Karpas-422 (cell line): Measurements from ENCODE around the gene FGF12. TPM values are rescaled to one million over a fixed set of nuclear protein-coding genes. Genes with fewer than 3 reads are reported as not detected.

Experiments used
- DNase-seq: peaks from one replicate; pipeline ENCODE4 v3.0.0-alpha.2; 2015
- H2AFZ ChIP-seq: fragments of 200-600 bp; sonication (generic); 2 replicates; pipeline ENCODE4 v1.6.1; 2014; ENCODE audit warnings: antibody characterized with exemption, low read length, mixed read lengths
- H3K27ac ChIP-seq: fragments of 200-600 bp; sonication (generic); 2 replicates; pipeline ENCODE4 v1.5.1; 2014; ENCODE audit warnings: mild to moderate bottlenecking, low read length, moderate library complexity
- H3K27me3 ChIP-seq: fragments of 200-600 bp; sonication (generic); 2 replicates; pipeline ENCODE4 v1.6.1; 2014; ENCODE audit warnings: low read length, mixed read lengths
- H3K36me3 ChIP-seq: fragments of 200-600 bp; sonication (generic); 2 replicates; pipeline ENCODE4 v1.6.1; 2014; ENCODE audit warnings: low read length, mixed read lengths; ENCODE audit not compliant: insufficient read depth
- H3K4me1 ChIP-seq: fragments of 200-600 bp; sonication (generic); 2 replicates; pipeline ENCODE4 v1.6.1; 2014; ENCODE audit warnings: mild to moderate bottlenecking, low read length, mixed read lengths
- H3K4me2 ChIP-seq: fragments of 200-600 bp; sonication (generic); 2 replicates; pipeline ENCODE4 v1.6.1; 2014; ENCODE audit warnings: low read length, low read depth, mild to moderate bottlenecking; ENCODE audit not compliant: poor library complexity, severe bottlenecking
- H3K4me3 ChIP-seq: fragments of 200-600 bp; sonication (generic); 2 replicates; pipeline ENCODE4 v1.5.1; 2014; ENCODE audit warnings: mild to moderate bottlenecking, antibody characterized with exemption, low read length, mixed read lengths
- H3K79me2 ChIP-seq: fragments of 200-600 bp; sonication (generic); 2 replicates; pipeline ENCODE4 v1.6.1; 2014; ENCODE audit warnings: mild to moderate bottlenecking, low read length, mixed read lengths
- H3K9ac ChIP-seq: fragments of 200-600 bp; sonication (generic); 2 replicates; pipeline ENCODE4 v1.6.0; 2014; ENCODE audit warnings: low read length
- H3K9me2 ChIP-seq: fragments of 200-600 bp; sonication (generic), shearing (Covaris generic); replicated peaks from 2 replicates; pipeline ENCODE4 v1.6.0; 2014; ENCODE audit warnings: mild to moderate bottlenecking, low read length, moderate library complexity; ENCODE audit not compliant: insufficient read depth
- H3K9me3 ChIP-seq: fragments of 300-700, 200-600 bp; sonication (generic); 2 replicates; pipeline ENCODE4 v1.6.1; 2014; ENCODE audit warnings: low read length, mixed read lengths
- H4K20me1 ChIP-seq: fragments of 200-600 bp; sonication (generic); 2 replicates; pipeline ENCODE4 v1.6.1; 2014; ENCODE audit warnings: mild to moderate bottlenecking, antibody characterized with exemption, low read length, low read depth; ENCODE audit not compliant: insufficient read depth
- total RNA-seq: library from RNA; depleted of rRNA; stranded (reverse); fragments of >200 nt; shearing (Covaris generic); gene quantifications from 2 replicates; pipeline ENCODE4 v1.2.3, GENCODE V29; 2014; ENCODE audit warnings: low replicate concordance

FGF12 gene
- total RNA-seq, 1 experiment from 2014 or later = not detected

DNA sequence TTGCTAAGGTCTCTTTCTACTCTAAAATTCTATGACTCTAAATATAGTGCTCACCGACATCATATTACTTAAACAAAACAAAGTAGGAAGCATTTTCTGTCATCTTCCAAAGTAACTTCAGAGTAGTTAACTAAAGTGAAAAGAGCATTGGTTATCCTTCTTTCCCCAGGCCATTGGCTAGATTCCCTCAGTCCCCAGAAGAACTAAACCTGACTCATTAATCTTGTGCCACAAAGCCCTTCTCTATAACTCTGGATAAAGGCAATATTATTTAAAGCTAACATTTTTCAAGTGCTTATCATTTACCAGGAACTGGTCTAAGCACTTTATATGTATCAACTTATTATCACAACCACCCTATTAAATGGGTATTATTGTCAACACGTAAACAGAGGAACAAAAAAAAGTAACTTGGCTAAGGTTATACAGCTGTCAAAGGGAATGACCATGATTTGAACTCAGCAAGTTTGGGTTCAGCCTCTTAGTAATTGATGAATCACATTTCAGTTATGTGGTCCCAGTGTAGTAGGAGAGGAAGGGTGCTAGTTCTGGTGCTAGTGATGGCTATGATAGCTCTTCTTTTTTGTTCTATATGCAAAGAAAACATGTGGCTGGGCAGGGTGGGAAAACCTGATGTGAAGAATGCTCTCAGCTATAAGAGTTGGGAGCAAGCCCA, 304.9 kb downstream of the FGF12 start:
- Histone ChIP-seq H3K9me2 (no peaks in the 10 kb centered on the region), H3K79me2 (no peaks in the 10 kb centered on the region), H3K36me3 (no peaks in the 10 kb centered on the region), H3K4me3 (no peak overlapping the region), H4K20me1 (no peaks in the 10 kb centered on the region), H3K4me2 (no peak overlapping the region), H3K27me3 (no peaks in the 10 kb centered on the region), H3K9ac (no peak overlapping the region), H2AFZ (no peak overlapping the region), H3K27ac (no peak overlapping the region), H3K9me3 (no peaks in the 10 kb centered on the region), H3K4me1 (no peaks in the 10 kb centered on the region)
- DNase-seq = no peak

DNA sequence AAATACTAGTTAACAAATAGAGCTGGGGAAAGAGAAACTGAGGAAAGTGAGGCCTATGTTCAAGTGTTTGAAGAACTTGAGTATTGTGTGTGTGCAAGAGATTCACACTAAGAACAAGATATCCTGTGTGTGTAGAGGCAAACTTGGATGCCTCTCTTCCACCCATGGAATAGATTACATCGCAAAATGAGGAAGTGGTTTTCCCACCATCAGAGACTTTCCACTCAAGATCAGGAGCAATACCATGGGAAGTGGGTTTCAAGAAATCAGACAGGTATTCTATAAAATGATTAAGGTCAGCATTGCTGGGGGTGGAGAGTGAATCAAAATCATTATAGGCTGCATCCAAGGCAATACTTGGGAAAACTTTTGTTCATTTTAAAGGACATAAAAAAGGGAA, 308.0 kb downstream of the FGF12 start:
- no peaks in the 10 kb centered on the region for H3K36me3 ChIP-seq
- no peaks in the 10 kb centered on the region for H3K79me2 ChIP-seq
- DNase-seq = no peak
- H4K20me1 ChIP-seq = no peaks in the 10 kb centered on the region
- no peaks in the 10 kb centered on the region for H3K9me2 ChIP-seq
- no peak overlapping the region for H3K27ac ChIP-seq
- H3K4me1 ChIP-seq = no peaks in the 10 kb centered on the region
- no peak overlapping the region for H3K4me2 ChIP-seq
- H2AFZ ChIP-seq = no peak overlapping the region
- no peak overlapping the region for H3K9ac ChIP-seq
- H3K4me3 ChIP-seq = no peak overlapping the region
- no peaks in the 10 kb centered on the region for H3K27me3 ChIP-seq
- no peaks in the 10 kb centered on the region for H3K9me3 ChIP-seq

DNA sequence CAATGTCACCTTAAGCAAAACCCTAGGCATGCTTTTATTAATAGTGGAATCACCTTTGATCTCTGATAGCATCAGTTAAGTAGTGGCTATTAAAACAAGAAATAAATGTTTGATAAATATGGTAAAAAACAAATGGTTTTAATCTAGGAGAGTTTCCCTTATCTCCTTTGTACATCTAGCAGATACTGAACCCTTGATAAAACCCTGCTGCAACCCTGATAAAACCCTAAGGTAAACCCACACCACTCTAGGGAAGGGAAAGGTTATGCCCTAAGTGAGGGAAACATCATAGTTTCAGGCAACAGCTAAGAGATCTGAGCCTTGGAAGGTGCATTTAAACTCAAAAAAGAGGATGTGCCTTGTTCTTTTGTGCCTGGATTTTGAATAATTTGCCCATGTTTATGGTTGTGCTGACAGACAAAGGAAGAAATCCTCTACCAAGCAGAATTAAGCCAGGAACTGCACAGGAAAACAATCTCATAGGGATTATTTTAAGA, 309.7 kb downstream of the FGF12 start:
- Histone ChIP-seq H3K4me1 (no peaks in the 10 kb centered on the region), H3K27ac (no peak overlapping the region), H3K4me3 (no peak overlapping the region), H3K9ac (no peak overlapping the region), H3K4me2 (no peak overlapping the region), H3K36me3 (no peaks in the 10 kb centered on the region), H3K9me3 (no peaks in the 10 kb centered on the region), H2AFZ (no peak overlapping the region), H4K20me1 (no peaks in the 10 kb centered on the region), H3K27me3 (no peaks in the 10 kb centered on the region), H3K79me2 (no peaks in the 10 kb centered on the region), H3K9me2 (no peaks in the 10 kb centered on the region)
- no peak for DNase-seq

DNA sequence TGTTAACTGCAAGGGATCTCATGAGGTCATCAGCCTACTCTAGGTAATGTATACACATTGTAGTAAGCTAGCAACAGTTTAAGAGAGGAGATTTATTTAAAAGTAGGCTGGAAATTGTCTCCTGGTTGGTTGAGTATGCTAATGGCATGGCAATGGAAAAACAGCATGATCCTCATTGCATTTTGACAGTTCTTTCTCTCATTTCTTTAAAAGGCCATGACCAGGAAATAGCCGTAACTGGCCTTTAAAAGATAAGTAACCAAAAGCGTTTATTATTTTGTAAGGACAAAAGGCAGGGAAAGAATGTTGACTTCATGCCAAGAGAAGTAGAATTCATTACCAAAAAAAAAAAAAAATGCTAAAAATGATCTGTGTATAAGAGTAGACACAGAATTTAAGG, 310.3 kb downstream of the FGF12 start:
- no peak overlapping the region for H2AFZ ChIP-seq
- no peak overlapping the region for H3K9ac ChIP-seq
- no peak for DNase-seq
- no peaks in the 10 kb centered on the region for H3K9me2 ChIP-seq
- H3K4me3 ChIP-seq = no peak overlapping the region
- H4K20me1 ChIP-seq = no peaks in the 10 kb centered on the region
- H3K79me2 ChIP-seq = no peaks in the 10 kb centered on the region
- no peaks in the 10 kb centered on the region for H3K36me3 ChIP-seq
- no peak overlapping the region for H3K27ac ChIP-seq
- no peak overlapping the region for H3K4me2 ChIP-seq
- no peaks in the 10 kb centered on the region for H3K27me3 ChIP-seq
- no peaks in the 10 kb centered on the region for H3K9me3 ChIP-seq
- no peaks in the 10 kb centered on the region for H3K4me1 ChIP-seq

DNA sequence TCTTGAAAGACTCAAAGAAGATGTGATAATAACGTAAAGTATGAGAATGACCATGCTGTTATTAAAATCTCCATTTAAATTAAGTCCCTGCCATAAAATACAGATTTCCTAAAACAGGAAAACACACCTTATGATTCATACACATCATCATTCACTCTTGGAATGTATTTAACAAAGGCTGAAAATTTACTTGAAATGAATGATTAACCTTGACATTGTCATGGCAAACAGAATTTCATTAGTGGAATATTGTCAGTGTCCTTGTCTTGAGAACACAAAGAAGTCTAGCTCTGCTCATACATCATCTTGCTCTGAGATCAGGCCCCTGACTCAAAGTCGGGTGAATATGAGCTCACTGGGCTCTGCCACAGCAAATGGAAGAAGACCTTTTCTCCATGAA, 313.9 kb downstream of the FGF12 start:
- Histone ChIP-seq H3K36me3 (no peaks in the 10 kb centered on the region), H4K20me1 (no peaks in the 10 kb centered on the region), H3K4me1 (no peaks in the 10 kb centered on the region), H2AFZ (no peak overlapping the region), H3K4me3 (no peak overlapping the region), H3K4me2 (no peak overlapping the region), H3K27me3 (no peaks in the 10 kb centered on the region), H3K9me3 (no peaks in the 10 kb centered on the region), H3K79me2 (no peaks in the 10 kb centered on the region), H3K27ac (no peak overlapping the region), H3K9ac (no peak overlapping the region), H3K9me2 (no peaks in the 10 kb centered on the region; the same call in 1 of the 2 replicates)
- DNase-seq = no peak

DNA sequence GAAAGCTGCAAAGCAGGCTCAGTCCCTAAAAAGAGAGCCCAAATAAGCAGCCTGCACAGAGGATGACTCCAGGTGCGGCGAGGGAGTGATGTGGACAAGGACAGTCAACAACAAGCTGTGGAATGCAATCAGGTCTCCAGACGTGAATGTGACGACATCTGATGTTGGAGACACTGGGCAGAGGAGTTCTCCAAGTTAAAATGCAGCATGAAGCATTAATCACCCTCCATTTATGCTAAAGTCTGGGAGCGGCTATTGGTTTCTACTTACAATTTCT, 316.7 kb downstream of the FGF12 start:
- no peaks in the 10 kb centered on the region for H3K27me3 ChIP-seq
- DNase-seq = no peak
- no peaks in the 10 kb centered on the region for H3K9me3 ChIP-seq
- H3K79me2 ChIP-seq = no peaks in the 10 kb centered on the region
- no peak overlapping the region for H2AFZ ChIP-seq
- no peak overlapping the region for H3K27ac ChIP-seq
- H3K4me1 ChIP-seq = no peaks in the 10 kb centered on the region
- no peak overlapping the region for H3K9ac ChIP-seq
- H4K20me1 ChIP-seq = no peaks in the 10 kb centered on the region
- no peak overlapping the region for H3K4me2 ChIP-seq
- no peaks in the 10 kb centered on the region; the same call in 1 of the 2 replicates for H3K9me2 ChIP-seq
- H3K36me3 ChIP-seq = no peaks in the 10 kb centered on the region
- no peak overlapping the region for H3K4me3 ChIP-seq

DNA sequence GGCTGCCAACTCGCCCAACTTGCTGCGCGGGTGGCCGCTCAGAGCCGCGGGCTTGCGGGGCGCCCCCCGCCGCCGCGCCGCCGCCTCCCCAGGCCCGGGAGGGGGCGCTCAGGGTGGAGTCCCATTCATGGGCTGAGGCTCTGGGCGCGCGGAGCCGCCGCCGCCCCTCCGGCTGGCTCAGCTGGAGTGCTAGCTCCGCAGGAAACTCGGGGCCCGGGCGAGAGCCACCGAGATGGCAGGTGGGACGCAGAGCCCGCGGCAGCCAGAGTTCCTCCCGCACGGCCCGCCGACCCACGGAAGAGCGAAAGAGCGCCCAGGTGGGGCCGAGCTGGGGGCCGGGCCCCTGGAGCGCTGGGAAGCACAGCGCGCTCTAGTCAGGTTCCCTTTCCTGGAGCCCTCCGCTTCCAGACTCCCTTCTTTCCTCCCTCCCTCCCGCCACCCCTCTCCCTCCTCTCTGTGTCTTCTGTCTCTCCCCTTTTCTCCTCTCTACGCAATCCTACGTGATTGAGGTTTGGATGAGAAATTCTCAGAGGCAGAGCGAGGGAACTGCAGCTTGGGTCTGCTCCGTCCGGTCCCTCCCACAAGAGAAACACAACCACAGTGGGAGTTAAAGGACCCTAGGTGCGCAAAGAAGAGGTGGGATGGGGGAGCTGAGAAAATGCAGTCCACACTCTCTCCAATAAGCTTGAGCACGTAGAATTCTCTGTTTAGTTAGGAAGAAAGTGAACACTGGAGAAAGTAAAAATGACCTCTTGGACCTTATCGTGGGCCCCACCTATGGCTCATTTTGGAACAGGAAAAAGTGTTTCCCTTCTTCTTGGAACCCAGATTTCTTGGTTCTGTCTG, 317.3 kb downstream of the FGF12 start:
- no peaks in the 10 kb centered on the region for H3K27me3 ChIP-seq
- H3K4me1 ChIP-seq = no peaks in the 10 kb centered on the region
- no peaks in the 10 kb centered on the region for H3K36me3 ChIP-seq
- H3K27ac ChIP-seq = no peak overlapping the region
- no peak overlapping the region for H3K9ac ChIP-seq
- no peaks in the 10 kb centered on the region for H4K20me1 ChIP-seq
- H3K9me2 ChIP-seq = no peaks in the 10 kb centered on the region; the same call in 1 of the 2 replicates
- no peak overlapping the region for H3K4me3 ChIP-seq
- no peaks in the 10 kb centered on the region for H3K9me3 ChIP-seq
- no peaks in the 10 kb centered on the region for H3K79me2 ChIP-seq
- no peak overlapping the region for H2AFZ ChIP-seq
- no peak overlapping the region for H3K4me2 ChIP-seq
- DNase-seq = no peak

DNA sequence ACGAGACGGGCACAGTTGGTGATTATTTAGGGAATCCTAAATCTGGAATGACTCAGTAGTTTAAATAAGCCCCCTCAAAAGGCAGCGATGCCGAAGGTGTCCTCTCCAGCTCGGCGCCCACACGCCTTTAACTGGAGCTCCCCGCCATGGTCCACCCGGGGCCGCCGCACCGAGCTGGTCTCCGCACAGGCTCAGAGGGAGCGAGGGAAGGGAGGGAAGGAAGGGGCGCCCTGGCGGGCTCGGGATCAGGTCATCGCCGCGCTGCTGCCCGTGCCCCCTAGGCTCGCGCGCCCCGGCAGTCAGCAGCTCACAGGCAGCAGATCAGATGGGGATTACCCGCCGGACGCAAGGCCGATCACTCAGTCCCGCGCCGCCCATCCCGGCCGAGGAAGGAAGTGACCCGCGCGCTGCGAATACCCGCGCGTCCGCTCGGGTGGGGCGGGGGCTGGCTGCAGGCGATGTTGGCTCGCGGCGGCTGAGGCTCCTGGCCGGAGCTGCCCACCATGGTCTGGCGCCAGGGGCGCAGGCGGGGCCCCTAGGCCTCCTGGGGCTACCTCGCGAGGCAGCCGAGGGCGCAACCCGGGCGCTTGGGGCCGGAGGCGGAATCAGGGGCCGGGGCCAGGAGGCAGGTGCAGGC, 318.0 kb downstream of the FGF12 start:
- Histone ChIP-seq H3K9me3 (no peaks in the 10 kb centered on the region), H3K27ac (no peak overlapping the region), H3K9me2 (no peaks in the 10 kb centered on the region; the same call in 1 of the 2 replicates), H3K79me2 (no peaks in the 10 kb centered on the region), H3K36me3 (no peaks in the 10 kb centered on the region), H3K4me3 (no peak overlapping the region), H2AFZ (no peak overlapping the region), H3K4me2 (no peak overlapping the region), H3K9ac (no peak overlapping the region), H4K20me1 (no peaks in the 10 kb centered on the region), H3K4me1 (no peaks in the 10 kb centered on the region), H3K27me3 (no peaks in the 10 kb centered on the region)
- DNase-seq = no peak
